CD4-positive, alpha-beta T cell treated with Interleukin-15 for 4 hours (primary cell): ENCODE data around the gene TGFBR3L.

ENCODE experiments used
- DNase-seq: peaks from one replicate; pipeline ENCODE4 v3.0.0-alpha.2; 2020; ENCODE audit warnings: low spot score

Gene TGFBR3L

GRCh38 chr19:7928334-7928706, 13.7 kb downstream of the TGFBR3L start:
- no peak for DNase-seq

GRCh38 chr19:7928741-7929701, 14.4 kb downstream of the TGFBR3L start:
- DNase-seq: peak; percentile 83

GRCh38 chr19:7930030-7930429, 15.4 kb downstream of the TGFBR3L start:
- DNase-seq: peak; percentile 17

- DNase-seq: no peak
These were observed 16.1 kb downstream of the TGFBR3L start for GRCh38 chr19:7930765-7931164.

- no peak for DNase-seq
These were observed 16.8 kb downstream of the TGFBR3L start for GRCh38 chr19:7931221-7932061.

GRCh38 chr19:7932276-7932929, 17.8 kb downstream of the TGFBR3L start:
- no peak for DNase-seq

- DNase-seq: no peak
These were observed 18.3 kb downstream of the TGFBR3L start for GRCh38 chr19:7932930-7933300.

- no peak for DNase-seq
These were observed 18.8 kb downstream of the TGFBR3L start for GRCh38 chr19:7933411-7933810.

- no peak for DNase-seq
These were observed 19.4 kb downstream of the TGFBR3L start for GRCh38 chr19:7933828-7934725.

- no peak for DNase-seq
These were observed 20.1 kb downstream of the TGFBR3L start for GRCh38 chr19:7934766-7935165.

GRCh38 chr19:7940841-7941240, 26.2 kb downstream of the TGFBR3L start:
- DNase-seq: no peak

- no peak for DNase-seq
These were observed 27.4 kb downstream of the TGFBR3L start for GRCh38 chr19:7941895-7942596.

GRCh38 chr19:7942981-7943443, 28.4 kb downstream of the TGFBR3L start:
- no peak for DNase-seq

GRCh38 chr19:7943444-7944176, 29.0 kb downstream of the TGFBR3L start, which contains the start of gene TIMM44:
TIMM44 (minus strand) TSS chr19:7943666; CDS start chr19:7943651, 15 bp downstream.
- DNase-seq: peak; percentile 99

- DNase-seq: peak; percentile 87
These were observed 29.6 kb downstream of the TGFBR3L start for GRCh38 chr19:7944177-7944761.

GRCh38 chr19:7947939-7948338, 33.3 kb downstream of the TGFBR3L start:
- no peak for DNase-seq

GRCh38 chr19:7953060-7953459, 38.4 kb downstream of the TGFBR3L start:
- DNase-seq: no peak

GRCh38 chr19:7953576-7953975, 38.9 kb downstream of the TGFBR3L start:
- DNase-seq: no peak

- DNase-seq: no peak
These were observed 41.1 kb downstream of the TGFBR3L start for GRCh38 chr19:7955696-7956095.
